ENCODE data around the gene LRRC37A. TPM values are rescaled to one million over a fixed set of nuclear protein-coding genes. Genes with fewer than 3 reads are reported as not detected.
"Not testable (repeated sequence)": the region's sequence is repeated elsewhere in the genome, so short reads cannot be mapped to it uniquely, and the experiment has no call there.

Gene LRRC37A
- polyA plus RNA-seq, 3 donors from 2014 or later: 0.15 to 0.69 (median 0.28) TPM

DNA sequence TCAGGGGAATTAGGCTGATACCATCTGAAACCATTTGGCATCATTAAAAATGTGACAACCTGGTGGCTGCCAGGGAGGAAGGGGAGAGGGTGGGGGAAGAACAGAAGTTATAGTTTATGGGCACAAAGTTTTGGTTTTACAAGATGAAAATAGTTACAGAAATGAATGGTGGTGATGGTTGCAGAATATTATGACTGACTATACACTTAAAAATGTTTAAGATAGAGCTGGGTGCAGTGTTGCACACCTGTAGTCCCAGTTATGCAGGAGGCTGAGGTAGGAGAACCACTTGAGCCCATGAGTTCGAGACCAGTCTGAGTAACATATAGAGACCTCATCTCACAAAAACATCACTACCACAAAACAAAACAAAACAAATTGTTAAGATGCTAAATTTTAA lies 54.1 kb downstream of the LRRC37A start:
- H3K27ac Mint-ChIP-seq; H3K36me3 Mint-ChIP-seq; DNase-seq; H3K4me3 Mint-ChIP-seq; H3K4me1 Mint-ChIP-seq; H3K27me3 Mint-ChIP-seq (ENCODE audit: low read depth in 3 of 3); H3K9me3 Mint-ChIP-seq: not testable (repeated sequence)

DNA sequence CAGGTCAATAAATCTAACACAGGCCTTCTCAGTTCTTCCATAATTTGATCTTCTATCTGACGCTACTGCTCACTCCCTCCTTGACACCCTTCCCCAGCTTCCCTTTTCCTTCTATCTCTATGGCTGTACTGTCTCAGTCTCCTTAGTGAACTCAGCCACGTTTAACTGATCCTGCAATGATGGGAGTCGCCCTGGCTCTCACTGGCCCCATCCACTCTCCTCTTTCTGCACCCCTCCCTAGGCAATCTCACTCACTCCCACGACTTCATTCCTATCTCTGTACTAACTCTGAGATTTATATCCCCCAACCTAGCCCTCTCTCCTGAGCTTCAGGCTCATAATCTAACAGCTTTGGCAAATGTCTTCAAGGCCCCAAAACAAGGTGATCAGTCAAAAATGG lies 58.9 kb downstream of the LRRC37A start:
- H3K36me3 Mint-ChIP-seq: not testable (repeated sequence)

DNA sequence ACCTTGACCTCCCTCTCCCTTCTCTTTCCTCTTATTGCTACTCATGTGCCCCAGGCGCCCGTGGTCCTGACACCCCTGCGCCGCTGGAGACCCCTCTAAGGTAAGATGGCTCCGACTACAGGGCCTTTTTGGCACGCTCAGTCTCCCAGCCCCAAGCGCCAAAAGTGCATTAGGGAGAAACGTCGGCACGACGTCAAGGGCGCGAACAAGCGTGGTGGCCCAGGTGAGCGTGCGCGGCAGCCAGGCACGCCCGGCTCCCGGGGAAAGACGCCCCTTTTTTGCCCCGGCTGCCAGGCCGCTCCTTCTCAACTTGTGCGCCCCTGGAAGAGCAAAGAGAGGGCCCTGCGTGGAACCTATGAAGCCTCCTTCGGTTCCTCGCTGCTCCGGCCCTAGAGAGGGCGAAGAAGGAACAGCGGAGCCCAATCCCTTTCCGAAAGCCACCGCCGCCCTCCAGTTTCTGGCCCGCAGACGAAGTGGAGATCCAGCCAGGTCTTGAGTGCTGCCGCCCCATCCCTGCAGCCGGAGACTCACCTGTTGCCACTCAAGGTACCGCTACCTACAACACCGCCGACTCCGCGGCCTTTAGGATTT lies 66.3 kb downstream of the LRRC37A start:
- not testable (repeated sequence) for H3K36me3 Mint-ChIP-seq

More for the DNA sequence above, 58.9 kb downstream of the LRRC37A start:
- not testable (repeated sequence) for H3K9me3 Mint-ChIP-seq; DNase-seq; H3K4me3 Mint-ChIP-seq; H3K27me3 Mint-ChIP-seq (ENCODE audit: low read depth in 3 of 3); H3K27ac Mint-ChIP-seq; H3K4me1 Mint-ChIP-seq

DNA sequence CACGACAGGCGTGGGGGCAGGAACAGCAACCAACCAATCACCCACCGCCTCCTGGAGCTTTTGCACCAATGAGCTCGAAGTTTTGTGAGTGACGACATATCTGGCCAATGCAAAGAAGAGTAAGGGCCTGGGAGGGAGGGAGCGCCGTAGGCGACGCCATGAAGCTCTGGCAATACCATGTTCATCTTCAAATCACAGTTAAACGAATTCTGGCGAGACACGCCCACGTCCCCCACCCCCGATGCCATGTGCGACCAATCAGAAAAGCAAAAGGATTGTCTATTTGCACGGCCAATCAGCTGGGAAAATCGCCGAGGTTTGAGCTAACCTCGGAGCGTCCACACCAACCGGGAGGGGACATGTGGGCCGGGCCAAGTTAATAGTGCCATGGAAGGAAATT lies 66.8 kb downstream of the LRRC37A start, which contains the start of gene ARL17B:
TSS of gene ARL17B (minus strand) at position 12 of the 400 bp plus-strand sequence. CDS start 3,369 bp downstream, outside the sequence.
- H3K9me3 Mint-ChIP-seq; H3K4me1 Mint-ChIP-seq; H3K36me3 Mint-ChIP-seq; H3K27me3 Mint-ChIP-seq (ENCODE audit: low read depth in 3 of 3): not testable (repeated sequence)
- peak; percentile 88 to 92 (median 89) for DNase-seq
- peak within 1 kb of the TSS in 2 of 5 donors; percentile 30 to 64 for H3K4me3 Mint-ChIP-seq
- H3K27ac Mint-ChIP-seq: peak within 1 kb of the TSS in 1 of 6 donors; percentile 40

More for the DNA sequence above, 66.3 kb downstream of the LRRC37A start:
- H3K9me3 Mint-ChIP-seq; H3K4me3 Mint-ChIP-seq; H3K27ac Mint-ChIP-seq; H3K4me1 Mint-ChIP-seq; DNase-seq; H3K27me3 Mint-ChIP-seq (ENCODE audit: low read depth in 3 of 3): not testable (repeated sequence)

DNA sequence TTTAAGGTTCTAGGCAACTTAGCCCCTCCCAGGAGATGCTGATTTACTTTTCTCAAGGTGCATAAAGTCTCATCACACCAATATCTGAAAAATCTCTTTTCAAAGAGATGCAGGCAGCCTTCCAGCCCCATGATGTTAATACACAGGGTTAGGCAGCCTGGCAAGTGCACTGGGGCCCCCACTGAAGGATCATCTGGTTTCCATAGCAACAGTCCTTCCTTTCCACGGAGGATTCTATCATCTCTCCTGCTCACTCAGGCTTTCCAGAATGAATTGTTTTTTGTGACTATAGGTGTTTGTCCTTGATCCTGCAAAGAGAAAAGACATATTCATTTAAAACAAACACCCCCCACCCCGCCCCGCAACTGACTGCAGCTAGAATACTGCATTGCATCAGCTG lies 72.6 kb downstream of the LRRC37A start:
- not testable (repeated sequence) for H3K4me1 Mint-ChIP-seq; H3K27ac Mint-ChIP-seq; H3K9me3 Mint-ChIP-seq; H3K4me3 Mint-ChIP-seq; DNase-seq; H3K36me3 Mint-ChIP-seq; H3K27me3 Mint-ChIP-seq (ENCODE audit: low read depth in 3 of 3)

DNA sequence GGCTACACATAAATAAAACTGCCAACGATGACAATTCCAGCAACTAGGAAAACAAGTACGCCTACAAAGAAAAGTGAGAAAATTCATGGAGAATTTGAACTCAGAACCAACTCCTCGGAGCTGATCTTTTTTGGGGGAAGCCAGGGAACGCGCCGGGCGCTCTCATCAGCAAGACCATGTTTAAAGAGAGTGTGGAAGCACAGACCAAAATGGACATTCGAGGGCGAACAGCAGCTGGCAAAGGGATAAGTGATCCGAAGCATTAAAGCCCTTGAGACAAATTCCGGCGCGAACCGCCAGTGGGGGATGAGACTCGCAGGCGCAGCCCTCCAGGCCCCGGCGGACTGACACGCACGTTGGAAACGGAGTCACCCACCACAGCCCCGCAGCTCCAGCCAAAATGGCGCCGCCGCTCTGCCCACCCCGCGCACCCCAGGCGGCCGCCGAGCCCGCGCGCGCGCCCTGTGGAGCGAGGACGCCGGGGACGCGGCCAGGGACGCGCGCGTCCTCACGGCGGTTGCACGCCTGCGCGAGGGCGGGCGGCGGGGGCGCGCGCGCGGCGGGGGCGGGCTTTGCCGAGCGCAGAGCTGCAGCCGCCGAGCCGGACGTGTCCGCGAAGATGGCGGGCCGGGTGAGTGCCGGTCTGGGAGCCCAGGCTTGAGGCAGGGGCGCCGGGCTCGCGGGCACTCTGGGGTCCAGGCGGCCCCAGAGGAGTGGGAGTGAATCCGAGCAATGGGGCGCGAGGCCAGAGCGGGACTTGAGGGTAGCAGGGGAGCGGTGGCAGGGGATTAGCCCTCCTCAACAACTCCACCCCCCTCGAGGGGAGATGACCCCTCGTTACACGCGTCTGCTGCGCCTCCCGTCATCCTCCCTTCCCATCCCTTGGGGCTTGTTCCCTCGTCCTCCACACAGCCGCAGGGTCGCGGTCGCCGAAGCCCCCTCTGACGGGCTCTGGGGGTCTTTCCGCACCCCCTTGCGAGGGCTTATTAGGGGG lies 77.6 kb downstream of the LRRC37A start:
- not testable (repeated sequence) for H3K4me1 Mint-ChIP-seq, H3K27ac Mint-ChIP-seq, H3K4me3 Mint-ChIP-seq

DNA sequence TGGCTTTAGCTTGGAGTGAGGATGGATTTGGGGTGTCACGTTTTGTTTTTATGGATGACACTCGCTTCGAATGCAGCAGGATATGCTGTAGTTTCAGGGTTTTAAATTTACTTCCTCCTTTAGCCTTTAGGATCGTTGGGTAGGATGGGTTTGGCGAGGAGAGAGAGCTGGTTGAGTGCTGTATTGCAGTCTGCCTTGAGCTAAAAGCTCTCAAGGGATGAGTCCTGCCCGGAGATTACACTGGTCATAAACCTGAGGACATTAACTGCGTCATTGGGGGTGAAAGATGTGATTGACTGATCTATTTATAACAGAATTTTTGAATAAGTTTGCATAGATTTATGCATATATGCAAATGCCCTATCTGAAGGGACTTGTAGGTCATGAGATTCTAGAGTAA lies 78.5 kb downstream of the LRRC37A start:
- H3K27ac Mint-ChIP-seq; H3K9me3 Mint-ChIP-seq; H3K27me3 Mint-ChIP-seq (ENCODE audit: low read depth in 3 of 3); H3K36me3 Mint-ChIP-seq; H3K4me3 Mint-ChIP-seq; H3K4me1 Mint-ChIP-seq; DNase-seq: not testable (repeated sequence)

More for the DNA sequence above, 77.6 kb downstream of the LRRC37A start:
- not testable (repeated sequence) for H3K9me3 Mint-ChIP-seq; H3K27me3 Mint-ChIP-seq (ENCODE audit: low read depth in 3 of 3); DNase-seq; H3K36me3 Mint-ChIP-seq

DNA sequence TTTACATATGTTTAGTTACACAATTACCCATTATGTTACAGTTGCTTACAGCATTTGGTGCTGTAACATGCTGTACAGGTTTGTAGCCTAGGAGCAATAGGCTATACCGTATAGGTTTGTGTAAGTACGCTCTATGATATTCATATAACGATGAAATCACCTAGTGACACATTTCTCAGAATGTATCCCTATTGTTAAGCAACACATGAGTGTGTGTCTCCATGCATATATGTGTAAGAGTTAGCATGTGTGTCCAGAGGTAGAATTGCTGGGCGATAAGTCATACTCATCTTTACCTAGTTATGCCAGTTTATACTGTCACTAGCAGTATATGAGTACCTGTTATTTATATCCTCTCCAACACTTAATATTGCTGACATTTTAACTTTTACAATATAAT lies 88.2 kb downstream of the LRRC37A start:
- not testable (repeated sequence) for H3K4me1 Mint-ChIP-seq; H3K27ac Mint-ChIP-seq; H3K9me3 Mint-ChIP-seq; DNase-seq; H3K36me3 Mint-ChIP-seq; H3K27me3 Mint-ChIP-seq (ENCODE audit: low read depth in 3 of 3); H3K4me3 Mint-ChIP-seq

DNA sequence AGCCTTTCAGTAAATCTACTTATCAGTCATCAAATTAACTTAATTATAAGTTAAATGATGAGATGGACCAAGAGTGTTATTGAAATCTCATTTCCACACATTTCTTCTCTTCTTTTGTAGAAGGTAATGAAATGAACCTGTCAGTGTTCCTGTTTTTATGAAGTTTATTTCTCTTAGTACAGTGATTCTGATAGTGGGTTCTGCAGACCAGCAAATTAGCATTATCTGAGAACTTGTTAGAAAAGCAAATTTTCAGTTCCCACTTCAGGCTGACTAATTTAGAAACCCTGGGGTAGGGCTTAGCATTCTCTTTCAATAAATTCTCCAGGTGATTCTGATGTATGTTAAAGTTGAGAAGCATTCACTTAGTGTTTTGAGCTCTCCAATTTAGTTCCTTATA lies 90.6 kb downstream of the LRRC37A start:
- not testable (repeated sequence) for H3K27me3 Mint-ChIP-seq (ENCODE audit: low read depth in 3 of 3); H3K4me1 Mint-ChIP-seq; H3K27ac Mint-ChIP-seq; H3K36me3 Mint-ChIP-seq; H3K9me3 Mint-ChIP-seq; H3K4me3 Mint-ChIP-seq; DNase-seq

Other genes starting within 250 kb of the LRRC37A start
- gene KANSL1, start 101.7 kb upstream of the LRRC37A start, polyA plus RNA-seq: 10 to 100 TPM in 1 of 3 donors, 1 to 10 TPM in 2; 3.3 to 21.9 (median 8.6) TPM
- 10 to 100 TPM; 15.2 to 20.7 (median 17.2) TPM for gene ARL17B, start 66.6 kb downstream of the LRRC37A start, polyA plus RNA-seq
- gene LRRC37A2, start 217.3 kb downstream of the LRRC37A start, polyA plus RNA-seq: 10 to 100 TPM in 1 of 3 donors, 1 to 10 TPM in 2; 3.4 to 10.1 (median 3.6) TPM

Measured in immature natural killer cell (primary cell).